Measurements from ENCODE around the gene KRAS.

Gene KRAS

DNA sequence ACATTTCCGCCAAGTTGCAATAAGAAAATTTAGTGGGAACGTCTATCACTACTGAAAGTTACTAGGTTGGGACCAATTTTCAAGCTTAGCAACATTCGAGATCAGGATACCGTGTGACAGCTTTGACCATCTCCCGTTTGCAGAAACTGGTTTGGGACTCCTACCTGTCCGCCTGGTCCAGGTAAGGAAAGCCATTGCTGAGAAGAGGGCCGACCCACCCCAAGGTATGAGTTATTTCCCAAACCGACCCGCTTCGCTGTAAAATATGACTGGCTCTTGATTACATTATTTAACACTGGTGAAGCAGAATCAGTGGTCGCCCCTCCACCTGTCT, 56.0 kb downstream of the KRAS start:
- no peaks in the 10 kb centered on the region for H3K36me3 ChIP-seq (ENCODE audit: insufficient read depth, low read length)
- peaks cover 8% of the 10 kb centered on the region; the same call in 1 of the 2 replicates for H3K4me1 ChIP-seq (ENCODE audit: insufficient read depth, low read length)
- H3K9me3 ChIP-seq (ENCODE audit: insufficient read depth, low read depth, low read length), result no peaks in the 10 kb centered on the region
- no peaks in the 10 kb centered on the region for H3K27me3 ChIP-seq (ENCODE audit: insufficient read depth, low read length)
- no peak overlapping the region for H3K27ac ChIP-seq (ENCODE audit: low read depth, low read length)
- peak overlapping the region; percentile 80 for H3K4me3 ChIP-seq (ENCODE audit: low read length)
- WGBS, result 20% methylated on average over 11 of the region's 11 CpGs
- peak overlapping the region; percentile 73 for H3K9ac ChIP-seq (ENCODE audit: low read depth, low read length)

- H3K9me3 ChIP-seq (ENCODE audit: insufficient read depth, low read depth, low read length), result no peaks in the 10 kb centered on the region
- no CpG with 5 or more reads among the region's 1 CpG for WGBS
- H3K4me1 ChIP-seq (ENCODE audit: insufficient read depth, low read length), result peaks cover 8% of the 10 kb centered on the region; the same call in 1 of the 2 replicates
- H3K4me3 ChIP-seq (ENCODE audit: low read length), result peak overlapping the region; percentile 80
- H3K36me3 ChIP-seq (ENCODE audit: insufficient read depth, low read length), result no peaks in the 10 kb centered on the region
- H3K27me3 ChIP-seq (ENCODE audit: insufficient read depth, low read length), result no peaks in the 10 kb centered on the region
- H3K9ac ChIP-seq (ENCODE audit: low read depth, low read length), result peak overlapping the region; percentile 73; the same call in 1 of the 2 replicates
- no peak overlapping the region for H3K27ac ChIP-seq (ENCODE audit: low read depth, low read length)
Observed at GRCh38 chr12:25194214-25194613, 56.5 kb downstream of the KRAS start.

DNA sequence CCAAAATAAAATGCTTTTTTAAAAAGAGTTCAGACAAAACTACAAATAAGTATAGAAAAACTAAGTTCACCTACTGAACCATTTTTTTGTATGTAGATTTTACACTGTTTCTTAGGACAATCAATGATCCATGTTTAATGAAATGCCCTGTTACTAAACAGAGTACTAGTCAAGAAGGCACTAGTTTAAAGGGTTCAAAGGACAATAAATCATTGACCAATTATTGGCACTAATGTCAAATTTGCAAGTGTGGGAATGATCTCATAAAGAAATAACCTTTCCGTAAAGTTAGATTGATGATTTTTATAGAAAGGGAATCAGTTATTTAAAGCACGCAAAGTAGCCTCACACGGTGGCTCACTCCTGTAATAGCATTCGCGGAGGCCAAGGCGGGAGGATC, 59.9 kb downstream of the KRAS start:
- no peaks in the 10 kb centered on the region for H3K36me3 ChIP-seq (ENCODE audit: insufficient read depth, low read length)
- 95% methylated on average over 6 of the region's 6 CpGs for WGBS
- peaks cover 2% of the 10 kb centered on the region; the same call in 1 of the 2 replicates for H3K4me1 ChIP-seq (ENCODE audit: insufficient read depth, low read length)
- H3K9me3 ChIP-seq (ENCODE audit: insufficient read depth, low read depth, low read length), result no peaks in the 10 kb centered on the region
- no peaks in the 10 kb centered on the region for H3K27me3 ChIP-seq (ENCODE audit: insufficient read depth, low read length)
- H3K27ac ChIP-seq (ENCODE audit: low read depth, low read length), result no peak overlapping the region
- H3K4me3 ChIP-seq (ENCODE audit: low read length), result no peak overlapping the region
- no peak overlapping the region for H3K9ac ChIP-seq (ENCODE audit: low read depth, low read length)

DNA sequence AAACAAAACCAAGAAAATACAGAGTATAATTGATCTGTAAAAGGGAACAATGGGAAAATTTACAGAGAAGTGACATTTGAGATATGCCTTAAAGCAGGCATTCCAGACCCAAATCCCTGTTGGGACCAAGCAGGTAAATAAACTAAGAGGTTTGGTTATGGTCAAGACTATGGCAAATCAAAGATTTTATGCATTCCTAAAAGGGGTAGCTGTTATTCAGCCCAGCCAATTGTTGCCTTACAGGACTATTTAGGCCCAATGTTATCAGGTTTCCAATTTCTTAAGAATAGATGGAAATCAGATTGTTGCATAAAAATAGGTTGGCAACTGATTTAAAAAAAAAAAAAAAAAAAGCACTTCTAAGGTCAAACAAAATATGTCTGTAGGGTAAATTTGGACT, 61.1 kb downstream of the KRAS start:
- Histone ChIP-seq H3K36me3 (ENCODE audit: insufficient read depth, low read length) (no peaks in the 10 kb centered on the region), H3K9me3 (ENCODE audit: insufficient read depth, low read depth, low read length) (no peaks in the 10 kb centered on the region), H3K4me3 (ENCODE audit: low read length) (no peak overlapping the region), H3K4me1 (ENCODE audit: insufficient read depth, low read length) (no peaks in the 10 kb centered on the region), H3K9ac (ENCODE audit: low read depth, low read length) (no peak overlapping the region), H3K27me3 (ENCODE audit: insufficient read depth, low read length) (no peaks in the 10 kb centered on the region), H3K27ac (ENCODE audit: low read depth, low read length) (no peak overlapping the region)

GRCh38 chr12:25187781-25188180, 62.9 kb downstream of the KRAS start:
- Histone ChIP-seq H3K4me1 (ENCODE audit: insufficient read depth, low read length) (no peaks in the 10 kb centered on the region), H3K4me3 (ENCODE audit: low read length) (no peak overlapping the region), H3K9ac (ENCODE audit: low read depth, low read length) (no peak overlapping the region), H3K9me3 (ENCODE audit: insufficient read depth, low read depth, low read length) (no peaks in the 10 kb centered on the region), H3K36me3 (ENCODE audit: insufficient read depth, low read length) (no peaks in the 10 kb centered on the region), H3K27ac (ENCODE audit: low read depth, low read length) (no peak overlapping the region), H3K27me3 (ENCODE audit: insufficient read depth, low read length) (no peaks in the 10 kb centered on the region)
- 79% methylated on average over 1 of the region's 2 CpGs for WGBS

- Histone ChIP-seq H3K4me3 (ENCODE audit: low read length) (no peak overlapping the region), H3K27ac (ENCODE audit: low read depth, low read length) (no peak overlapping the region), H3K9ac (ENCODE audit: low read depth, low read length) (no peak overlapping the region), H3K4me1 (ENCODE audit: insufficient read depth, low read length) (no peaks in the 10 kb centered on the region), H3K27me3 (ENCODE audit: insufficient read depth, low read length) (no peaks in the 10 kb centered on the region), H3K36me3 (ENCODE audit: insufficient read depth, low read length) (no peaks in the 10 kb centered on the region), H3K9me3 (ENCODE audit: insufficient read depth, low read depth, low read length) (no peaks in the 10 kb centered on the region)
- 95% methylated on average over 3 of the region's 3 CpGs for WGBS
Observed at GRCh38 chr12:25186788-25187402, 63.8 kb downstream of the KRAS start.

- no peaks in the 10 kb centered on the region for H3K36me3 ChIP-seq (ENCODE audit: insufficient read depth, low read length)
- no peaks in the 10 kb centered on the region for H3K27me3 ChIP-seq (ENCODE audit: insufficient read depth, low read length)
- no peak overlapping the region for H3K9ac ChIP-seq (ENCODE audit: low read depth, low read length)
- H3K9me3 ChIP-seq (ENCODE audit: insufficient read depth, low read depth, low read length), result no peaks in the 10 kb centered on the region
- no peaks in the 10 kb centered on the region for H3K4me1 ChIP-seq (ENCODE audit: insufficient read depth, low read length)
- H3K4me3 ChIP-seq (ENCODE audit: low read length), result no peak overlapping the region
- WGBS, result 94% methylated on average over 4 of the region's 4 CpGs
- H3K27ac ChIP-seq (ENCODE audit: low read depth, low read length), result no peak overlapping the region
Observed at GRCh38 chr12:25186038-25186787, 64.5 kb downstream of the KRAS start.

- H3K36me3 ChIP-seq (ENCODE audit: insufficient read depth, low read length), result no peaks in the 10 kb centered on the region
- H3K27me3 ChIP-seq (ENCODE audit: insufficient read depth, low read length), result no peaks in the 10 kb centered on the region
- 70% methylated on average over 2 of the region's 2 CpGs for WGBS
- no peaks in the 10 kb centered on the region for H3K4me1 ChIP-seq (ENCODE audit: insufficient read depth, low read length)
- no peak overlapping the region for H3K9ac ChIP-seq (ENCODE audit: low read depth, low read length)
- H3K27ac ChIP-seq (ENCODE audit: low read depth, low read length), result no peak overlapping the region
- no peak overlapping the region for H3K4me3 ChIP-seq (ENCODE audit: low read length)
- H3K9me3 ChIP-seq (ENCODE audit: insufficient read depth, low read depth, low read length), result no peaks in the 10 kb centered on the region
Observed at GRCh38 chr12:25184132-25184531, 66.6 kb downstream of the KRAS start.

DNA sequence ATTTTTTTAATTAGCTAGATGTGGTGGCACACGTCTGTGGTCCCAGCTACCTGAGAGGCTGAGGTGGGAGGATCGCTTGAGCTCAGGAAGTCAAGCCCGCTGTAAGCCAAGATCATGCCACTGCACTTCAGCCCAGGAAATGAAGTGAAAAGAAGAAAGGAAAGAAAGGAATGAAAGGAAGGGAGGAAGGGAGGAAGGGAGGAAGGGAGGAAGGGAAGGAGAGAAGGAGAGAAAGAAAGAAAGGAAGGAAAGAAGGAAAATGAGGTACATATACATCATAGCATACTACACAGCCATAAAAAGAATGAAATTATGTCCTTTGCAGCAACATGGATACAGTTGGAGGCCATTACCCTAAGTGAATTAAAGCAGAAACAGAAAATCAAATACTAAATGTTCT, 68.0 kb downstream of the KRAS start:
- no peaks in the 10 kb centered on the region for H3K36me3 ChIP-seq (ENCODE audit: insufficient read depth, low read length)
- H3K4me1 ChIP-seq (ENCODE audit: insufficient read depth, low read length), result no peaks in the 10 kb centered on the region
- no peaks in the 10 kb centered on the region for H3K27me3 ChIP-seq (ENCODE audit: insufficient read depth, low read length)
- no peak overlapping the region for H3K9ac ChIP-seq (ENCODE audit: low read depth, low read length)
- H3K4me3 ChIP-seq (ENCODE audit: low read length), result no peak overlapping the region
- no peaks in the 10 kb centered on the region for H3K9me3 ChIP-seq (ENCODE audit: insufficient read depth, low read depth, low read length)
- 81% methylated on average over 3 of the region's 3 CpGs for WGBS
- no peak overlapping the region for H3K27ac ChIP-seq (ENCODE audit: low read depth, low read length)

DNA sequence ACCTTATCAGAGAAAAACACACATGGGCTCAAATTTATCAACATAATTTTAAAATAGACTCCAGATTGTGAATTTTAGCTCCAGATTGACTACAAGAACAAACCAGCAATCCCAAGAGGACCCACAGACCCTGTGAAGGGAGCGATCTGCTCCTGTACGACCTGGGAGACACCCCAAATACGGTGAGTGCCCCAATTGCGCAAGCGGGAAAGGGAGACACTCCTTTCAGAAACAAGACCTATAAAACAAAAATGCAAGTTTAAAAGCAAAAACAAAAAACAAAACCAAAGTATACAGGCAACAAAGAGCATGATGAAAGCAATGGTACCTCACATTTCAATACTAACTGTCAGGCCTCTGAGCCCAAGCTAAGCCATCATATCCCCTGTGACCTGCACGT, 87.9 kb downstream of the KRAS start:
- no peaks in the 10 kb centered on the region for H3K9me3 ChIP-seq (ENCODE audit: insufficient read depth, low read depth, low read length)
- H3K27me3 ChIP-seq (ENCODE audit: insufficient read depth, low read length), result no peaks in the 10 kb centered on the region
- no peak overlapping the region for H3K4me3 ChIP-seq (ENCODE audit: low read length)
- H3K4me1 ChIP-seq (ENCODE audit: insufficient read depth, low read length), result no peaks in the 10 kb centered on the region
- WGBS, result 91% methylated on average over 6 of the region's 6 CpGs
- no peak overlapping the region for H3K27ac ChIP-seq (ENCODE audit: low read depth, low read length)
- H3K36me3 ChIP-seq (ENCODE audit: insufficient read depth, low read length), result no peaks in the 10 kb centered on the region
- no peak overlapping the region for H3K9ac ChIP-seq (ENCODE audit: low read depth, low read length)

DNA sequence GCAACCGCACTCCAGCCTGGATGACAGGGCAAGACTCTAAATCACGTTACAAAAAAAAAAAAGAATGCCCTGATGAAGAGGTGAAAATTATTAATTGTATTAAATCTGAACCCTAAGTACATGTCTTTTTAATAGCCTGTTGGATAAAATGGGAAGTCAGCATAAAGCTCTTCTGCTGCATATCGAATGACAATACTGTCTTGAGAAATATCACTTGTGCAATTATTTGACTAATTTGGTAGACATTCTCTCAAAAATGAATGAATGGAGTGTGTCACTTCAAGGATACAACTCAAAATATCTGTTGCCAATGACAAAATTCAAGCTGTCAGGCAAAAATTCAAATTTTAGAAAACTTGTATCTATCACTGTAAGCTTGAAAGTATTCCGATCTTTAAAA, 94.7 kb downstream of the KRAS start:
- Histone ChIP-seq H3K36me3 (ENCODE audit: insufficient read depth, low read length) (no peaks in the 10 kb centered on the region), H3K4me3 (ENCODE audit: low read length) (no peak overlapping the region), H3K9me3 (ENCODE audit: insufficient read depth, low read depth, low read length) (no peaks in the 10 kb centered on the region), H3K27me3 (ENCODE audit: insufficient read depth, low read length) (no peaks in the 10 kb centered on the region), H3K27ac (ENCODE audit: low read depth, low read length) (no peak overlapping the region), H3K4me1 (ENCODE audit: insufficient read depth, low read length) (peaks cover 14% of the 10 kb centered on the region; the same call in 1 of the 2 replicates), H3K9ac (ENCODE audit: low read depth, low read length) (no peak overlapping the region)
- WGBS, result 95% methylated on average over 4 of the region's 4 CpGs

All from HUES64 (cell line).